ENCODE data around the gene HCFC1R1.

Gene HCFC1R1

DNA sequence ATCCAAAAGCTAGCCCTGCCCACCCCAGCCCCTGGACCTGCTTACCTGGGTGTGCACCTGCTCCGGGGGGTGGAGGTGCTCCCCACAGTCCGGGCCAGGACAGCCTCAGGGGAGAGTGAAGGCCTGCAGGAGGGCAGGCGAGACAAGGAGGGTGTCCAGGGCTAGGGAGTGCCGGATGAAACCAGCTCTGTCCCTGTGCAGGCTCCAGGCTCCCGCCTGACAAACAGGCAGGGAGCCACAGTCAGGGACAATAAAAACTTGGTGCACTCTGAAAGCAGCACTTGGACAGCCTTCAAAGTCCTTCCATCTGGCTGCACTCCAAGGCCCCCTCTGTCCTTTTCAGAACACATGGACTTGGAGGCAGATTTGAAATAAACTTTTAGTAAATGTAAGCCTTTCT lies 50.6 kb downstream of the HCFC1R1 start:
- no peak for DNase-seq
